ENCODE measurements around the gene CLDN1.
"Not testable (repeated sequence)": the region's sequence is repeated elsewhere in the genome, so short reads cannot be mapped to it uniquely, and the experiment has no call there.

Gene CLDN1

GRCh38 chr3:190279690-190280089 is 42.6 kb downstream of the CLDN1 start:
- no peak overlapping the region for H3K4me3 ChIP-seq (ENCODE audit: low read depth, low read length)
- TF ChIP-seq MYC (IDR thresholded peaks at IDR 0.05; ENCODE audit: low read depth, low read length) (no peak), MAX (IDR thresholded peaks at IDR 0.05; ENCODE audit: low read depth, low read length) (no peak), CTCF (IDR thresholded peaks at IDR 0.05; ENCODE audit: low read depth, low read length) (no peak), POLR2A (IDR thresholded peaks at IDR 0.05; ENCODE audit: extremely low read depth, insufficient read length) (no peak)
- DNase-seq (ENCODE audit: low read depth), result no peak

- DNase-seq (ENCODE audit: low read depth), result no peak
- TF ChIP-seq POLR2A (IDR thresholded peaks at IDR 0.05; ENCODE audit: extremely low read depth, insufficient read length) (no peak), MAX (IDR thresholded peaks at IDR 0.05; ENCODE audit: low read depth, low read length) (no peak), CTCF (IDR thresholded peaks at IDR 0.05; ENCODE audit: low read depth, low read length) (no peak), MYC (IDR thresholded peaks at IDR 0.05; ENCODE audit: low read depth, low read length) (no peak)
- no peak overlapping the region for H3K4me3 ChIP-seq (ENCODE audit: low read depth, low read length)
These were observed 49.5 kb downstream of the CLDN1 start for GRCh38 chr3:190272747-190273146.

GRCh38 chr3:190269101-190269500 is 53.1 kb downstream of the CLDN1 start:
- TF ChIP-seq MYC (IDR thresholded peaks at IDR 0.05; ENCODE audit: low read depth, low read length) (no peak), CTCF (IDR thresholded peaks at IDR 0.05; ENCODE audit: low read depth, low read length) (no peak), POLR2A (IDR thresholded peaks at IDR 0.05; ENCODE audit: extremely low read depth, insufficient read length) (no peak), MAX (IDR thresholded peaks at IDR 0.05; ENCODE audit: low read depth, low read length) (no peak)
- H3K4me3 ChIP-seq (ENCODE audit: low read depth, low read length), result no peak overlapping the region

GRCh38 chr3:190267464-190267863 is 54.8 kb downstream of the CLDN1 start:
- not testable (repeated sequence) for H3K4me3 ChIP-seq (ENCODE audit: low read depth, low read length); DNase-seq (ENCODE audit: low read depth)

More at GRCh38 chr3:190269101-190269500, 53.1 kb downstream of the CLDN1 start:
- no peak for DNase-seq (ENCODE audit: low read depth)

GRCh38 chr3:190266913-190267290 is 55.3 kb downstream of the CLDN1 start:
- TF ChIP-seq CTCF (IDR thresholded peaks at IDR 0.05; ENCODE audit: low read depth, low read length) (no peak), MYC (IDR thresholded peaks at IDR 0.05; ENCODE audit: low read depth, low read length) (no peak), POLR2A (IDR thresholded peaks at IDR 0.05; ENCODE audit: extremely low read depth, insufficient read length) (no peak), MAX (IDR thresholded peaks at IDR 0.05; ENCODE audit: low read depth, low read length) (no peak)
- H3K4me3 ChIP-seq (ENCODE audit: low read depth, low read length), result no peak overlapping the region
- no peak for DNase-seq (ENCODE audit: low read depth)

- TF ChIP-seq MAX (IDR thresholded peaks at IDR 0.05; ENCODE audit: low read depth, low read length) (no peak), MYC (IDR thresholded peaks at IDR 0.05; ENCODE audit: low read depth, low read length) (no peak)
- H3K4me3 ChIP-seq (ENCODE audit: low read depth, low read length), result no peak overlapping the region
- no peak for DNase-seq (ENCODE audit: low read depth)
These were observed 55.9 kb downstream of the CLDN1 start for GRCh38 chr3:190266265-190266912.

GRCh38 chr3:190265796-190266195 is 56.5 kb downstream of the CLDN1 start:
- no peak for TF ChIP-seq POLR2A (IDR thresholded peaks at IDR 0.05; ENCODE audit: extremely low read depth, insufficient read length)
- TF ChIP-seq CTCF (IDR thresholded peaks at IDR 0.05; ENCODE audit: low read depth, low read length), result no peak
- no peak for TF ChIP-seq MAX (IDR thresholded peaks at IDR 0.05; ENCODE audit: low read depth, low read length)
- TF ChIP-seq MYC (IDR thresholded peaks at IDR 0.05; ENCODE audit: low read depth, low read length), result no peak
- no peak for DNase-seq (ENCODE audit: low read depth)
- no peak overlapping the region for H3K4me3 ChIP-seq (ENCODE audit: low read depth, low read length)
